PC-9 (cell line): ENCODE results near the gene BCL7B.

ENCODE experiments used
- EZH2 ChIP-seq: fragments of 200-600 bp; sonication (generic); IDR thresholded peaks from 2 replicates; pipeline ENCODE4 v1.8.0; 2017; ENCODE audit warnings: antibody characterized with exemption, low read depth
- TF ChIP-seq, protein P1 (sequence below): fragments of 200-600 bp; sonication (generic); conservative IDR thresholded peaks from 2 replicates; pipeline ENCODE4 v1.6.1; 2017; ENCODE audit warnings: mixed run types, antibody characterized with exemption, mild to moderate bottlenecking, moderate library complexity

DNA sequence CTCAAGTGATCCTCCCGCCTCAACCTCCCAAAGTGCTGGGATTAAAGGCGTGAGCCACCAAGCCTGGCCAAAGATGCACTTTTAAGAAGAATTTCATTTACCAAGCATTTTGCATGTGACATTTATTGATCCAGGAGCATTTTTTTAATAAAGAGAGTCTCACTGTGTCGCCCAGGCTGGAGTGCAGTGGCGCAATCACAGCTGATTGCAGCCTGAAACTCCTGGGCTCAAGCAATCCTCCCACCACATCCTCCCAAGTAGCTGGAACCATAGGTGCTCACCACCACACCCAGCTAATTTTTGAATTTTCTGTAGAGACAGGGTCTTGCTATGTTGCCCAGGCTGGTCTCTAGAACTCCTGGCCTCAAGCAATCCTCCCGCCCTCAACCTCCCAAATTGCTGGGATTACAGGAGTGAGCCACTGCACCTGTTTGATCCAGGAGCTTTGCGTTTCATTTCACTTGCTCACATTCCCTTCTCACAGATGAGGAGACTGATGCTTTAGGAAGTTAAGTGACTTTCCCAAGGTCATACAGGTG is 25.2 kb upstream of the BCL7B start:
- TF ChIP-seq EZH2: no peak
- TF ChIP-seq, protein P1, sequence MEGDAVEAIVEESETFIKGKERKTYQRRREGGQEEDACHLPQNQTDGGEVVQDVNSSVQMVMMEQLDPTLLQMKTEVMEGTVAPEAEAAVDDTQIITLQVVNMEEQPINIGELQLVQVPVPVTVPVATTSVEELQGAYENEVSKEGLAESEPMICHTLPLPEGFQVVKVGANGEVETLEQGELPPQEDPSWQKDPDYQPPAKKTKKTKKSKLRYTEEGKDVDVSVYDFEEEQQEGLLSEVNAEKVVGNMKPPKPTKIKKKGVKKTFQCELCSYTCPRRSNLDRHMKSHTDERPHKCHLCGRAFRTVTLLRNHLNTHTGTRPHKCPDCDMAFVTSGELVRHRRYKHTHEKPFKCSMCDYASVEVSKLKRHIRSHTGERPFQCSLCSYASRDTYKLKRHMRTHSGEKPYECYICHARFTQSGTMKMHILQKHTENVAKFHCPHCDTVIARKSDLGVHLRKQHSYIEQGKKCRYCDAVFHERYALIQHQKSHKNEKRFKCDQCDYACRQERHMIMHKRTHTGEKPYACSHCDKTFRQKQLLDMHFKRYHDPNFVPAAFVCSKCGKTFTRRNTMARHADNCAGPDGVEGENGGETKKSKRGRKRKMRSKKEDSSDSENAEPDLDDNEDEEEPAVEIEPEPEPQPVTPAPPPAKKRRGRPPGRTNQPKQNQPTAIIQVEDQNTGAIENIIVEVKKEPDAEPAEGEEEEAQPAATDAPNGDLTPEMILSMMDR: no peak
